ENCODE data around the gene LIMA1. TPM values are rescaled to one million over a fixed set of nuclear protein-coding genes. Genes with fewer than 3 reads are reported as not detected.

The LIMA1 gene
- total and polyA plus RNA-seq, 12 donors: 10.6 to 34.4 (median 16.2) TPM

DNA sequence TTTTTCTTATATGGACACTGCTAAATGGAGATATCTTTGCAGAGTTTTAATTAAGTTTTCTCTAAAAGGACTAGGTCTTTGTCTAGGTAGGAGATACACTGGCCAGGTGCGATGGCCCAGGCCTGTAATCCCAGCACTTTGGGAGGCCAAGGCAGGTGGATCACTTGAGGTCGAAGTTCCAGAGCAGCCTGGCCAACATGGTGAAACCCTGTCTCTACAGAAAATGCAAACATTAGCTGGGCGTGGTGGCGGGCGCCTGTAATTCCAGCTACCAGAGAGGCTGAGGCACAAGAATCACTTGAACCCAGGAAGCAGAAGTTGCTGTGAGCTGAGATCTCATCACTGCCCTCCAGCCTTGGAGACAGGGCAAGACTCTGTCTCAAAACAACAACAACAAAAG lies 99.1 kb downstream of the LIMA1 start:
- DNase-seq (no peak), ATAC-seq (no peak)
- no peak for TF ChIP-seq CTCF (IDR thresholded peaks at IDR 0.05)
- H3K9me3 ChIP-seq: no peaks in the 10 kb centered on the region
- H3K27me3 ChIP-seq: no peaks in the 10 kb centered on the region
- 92 to 99% methylated on average over 5 of the region's 5 CpGs for WGBS, 2 donors
- peaks cover 0 to 63% (median 15%) of the 10 kb centered on the region in 9 donors for H3K36me3 ChIP-seq
- peak overlapping the region in 2 of 10 donors; percentile 0 to 27 for H3K27ac ChIP-seq
- peaks cover 0 to 68% (median 51%) of the 10 kb centered on the region in 9 donors for H3K4me1 ChIP-seq
- intact Hi-C loops (cut with DNase I): loop anchor here in 7 of 10 donors (10.0 kb wide), 2 partner anchors 111 to 131 kb away; no protein-coding TSS in a partner anchor
- H3K4me3 ChIP-seq: no peak overlapping the region

DNA sequence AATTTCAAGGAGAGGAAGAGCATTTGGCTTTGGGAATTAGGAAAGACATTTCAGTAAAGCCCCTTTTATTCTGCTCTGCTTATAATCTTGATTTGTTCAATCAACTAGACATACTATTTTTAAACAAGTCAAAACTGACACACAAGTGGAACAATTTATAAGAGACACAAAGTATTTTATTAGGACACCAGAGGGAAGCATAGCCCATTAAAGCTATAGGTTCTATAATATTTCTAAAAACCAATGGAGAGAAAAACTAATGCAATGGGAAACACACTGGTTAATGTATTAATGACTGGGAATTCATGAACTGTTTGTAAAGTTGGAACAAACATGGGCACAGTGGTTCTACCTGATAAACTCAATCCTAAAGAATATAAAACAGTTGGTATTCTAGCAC lies 100.9 kb downstream of the LIMA1 start:
- Histone ChIP-seq H3K4me1 (peaks cover 0 to 50% (median 33%) of the 10 kb centered on the region in 9 donors), H3K4me3 (no peak overlapping the region), H3K36me3 (peaks cover 0 to 70% (median 24%) of the 10 kb centered on the region in 9 donors), H3K9me3 (no peaks in the 10 kb centered on the region), H3K27ac (no peak overlapping the region), H3K27me3 (no peaks in the 10 kb centered on the region)
- ATAC-seq (no peak), DNase-seq (no peak)
- intact Hi-C loops (cut with DNase I): loop anchor here in 7 of 10 donors (10.0 kb wide), 2 partner anchors 112 to 132 kb away; no protein-coding TSS in a partner anchor
- TF ChIP-seq CTCF (IDR thresholded peaks at IDR 0.05): peak in 4 of 9 donors; percentile 6 to 37 (median 24)

DNA sequence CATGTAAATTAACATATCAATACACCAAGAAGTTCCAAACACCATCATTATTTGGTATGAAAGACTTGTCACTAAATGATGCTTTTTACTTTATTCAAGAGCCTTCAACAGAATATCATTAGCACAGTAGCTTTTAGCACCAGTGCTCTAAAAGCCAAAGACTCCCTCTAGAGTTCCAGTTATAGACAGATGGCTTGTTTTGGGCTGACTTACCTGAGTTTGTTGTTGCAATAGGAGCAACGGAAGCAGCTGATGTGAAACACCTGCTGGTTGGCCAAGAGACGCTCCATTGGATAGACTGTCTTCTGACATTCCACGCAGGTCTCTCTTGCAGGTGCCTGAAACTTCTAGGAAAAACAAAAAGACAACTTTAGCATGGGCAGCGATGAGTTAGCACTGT lies 101.6 kb downstream of the LIMA1 start:
- H3K36me3 ChIP-seq: peaks cover 0 to 77% (median 29%) of the 10 kb centered on the region in 9 donors
- DNase-seq: no peak
- peaks cover 0 to 43% (median 26%) of the 10 kb centered on the region in 9 donors for H3K4me1 ChIP-seq
- no peak for ATAC-seq
- WGBS, 2 donors: 91 to 94% methylated on average over 4 of the region's 4 CpGs
- H3K27ac ChIP-seq: no peak overlapping the region
- H3K27me3 ChIP-seq: no peaks in the 10 kb centered on the region
- intact Hi-C loops (cut with DNase I): loop anchor here in 7 of 10 donors (10.0 kb wide), 2 partner anchors 113 to 133 kb away; no protein-coding TSS in a partner anchor
- H3K4me3 ChIP-seq: no peak overlapping the region
- TF ChIP-seq CTCF (IDR thresholded peaks at IDR 0.05): no peak
- no peaks in the 10 kb centered on the region for H3K9me3 ChIP-seq

- TF ChIP-seq CTCF (IDR thresholded peaks at IDR 0.05): peak in 2 of 9 donors; percentile 1 to 32
- no peak for ATAC-seq
- H3K27ac ChIP-seq: no peak overlapping the region
- peaks cover 0 to 51% (median 29%) of the 10 kb centered on the region in 9 donors for H3K36me3 ChIP-seq
- WGBS, 2 donors: 20 to 23% methylated on average over 1 of the region's 1 CpG
- no peak overlapping the region for H3K4me3 ChIP-seq
- H3K27me3 ChIP-seq: no peaks in the 10 kb centered on the region
- DNase-seq: no peak
- intact Hi-C loops (cut with DNase I): loop anchor here in 9 of 10 donors (1.0 to 10.0 kb wide), 8 partner anchors 43 to 211 kb away; partner anchors contain the start of genes AQP5 (in 3 of the 9) and SMARCD1 (in 1 of the 9)
- no peaks in the 10 kb centered on the region for H3K9me3 ChIP-seq
- no peaks in the 10 kb centered on the region for H3K4me1 ChIP-seq
Measured at GRCh38 chr12:50175716-50176026, 107.6 kb downstream of the LIMA1 start.
